Testis (tissue), 3 donors: ENCODE measurements around the gene ELMO1. TPM values are rescaled to one million over a fixed set of nuclear protein-coding genes. Genes with fewer than 3 reads are reported as not detected.

Source experiments
- DNase-seq: peaks from one replicate; pipeline ENCODE4 v3.0.0-alpha.2; 2019
- H3K27ac ChIP-seq, 2 donors: fragments of 200-600 bp; sonication (generic); one replicate each; pipeline ENCODE4 v1.5.1; 2019
- H3K27me3 ChIP-seq: fragments of 200-600 bp; sonication (generic); one replicate; pipeline ENCODE4 v1.5.1; 2019
- H3K36me3 ChIP-seq: fragments of 200-600 bp; sonication (generic); one replicate; pipeline ENCODE4 v1.5.1; 2017; ENCODE audit warnings: low read depth; ENCODE audit errors: missing control alignments
- H3K4me1 ChIP-seq: fragments of 200-600 bp; sonication (generic); one replicate; pipeline ENCODE4 v1.5.1; 2019
- H3K4me3 ChIP-seq, 2 donors: fragments of 200-600 bp; sonication (generic); one replicate each; pipeline ENCODE4 v1.5.1; 2017 to 2019
- H3K9me3 ChIP-seq: fragments of 200-600 bp; sonication (generic); one replicate; pipeline ENCODE4 v1.5.1; 2017
- POLR2A ChIP-seq: fragments of 450-650 bp; IDR thresholded peaks from one replicate; pipeline ENCODE4 v1.6.1; 2017; ENCODE audit warnings: antibody characterized with exemption, mild to moderate bottlenecking, moderate library complexity
- WGBS, 2 donors: methylation state at CpG; one replicate each; pipeline ENCODE4 v1.1.5; 2018; 5-methylcytosine and 5-hydroxymethylcytosine counted together
- intact Hi-C: fragments of 100-400 bp; cut with DNase I; formaldehyde crosslinking; loops from one replicate; pipeline ENCODE4 v1.15.1; 2023; ENCODE audit warnings: low total_unique reads
- polyA plus RNA-seq: library from polyadenylated mRNA; stranded (reverse); fragments of 350-450 nt; fragmentation: Illumina TruSeq; extraction: RNeasy Lipid Tissue Mini Kit (QIAGEN cat#74804); gene quantifications from one replicate; pipeline ENCODE4 v1.2.3, GENCODE V29; 2014; ENCODE audit warnings: low read depth, low replicate concordance; ENCODE audit not compliant: insufficient read depth
- total RNA-seq, 2 donors: library from RNA; depleted of rRNA; stranded (reverse); fragments of >200 nt; gene quantifications; one replicate each; pipeline ENCODE4 v1.2.3, GENCODE V29; 2016
- TF ChIP-seq, protein P1 (sequence below), 3 experiments: fragments of 450-650 bp in 2 of 3; fragments of 200-600 bp in 1 of 3; sonication (generic) in 1 of 3; IDR thresholded peaks; one replicate each; pipeline ENCODE4 v1.5.1; 2016 to 2019; ENCODE audit warnings: antibody characterized with exemption in 3 of 3, mild to moderate bottlenecking in 2 of 3, moderate library complexity in 1 of 3

ELMO1 gene
- total and polyA plus RNA-seq, 3 donors from 2014 or later, result 12.9 to 47.2 (median 36.5) TPM

DNA sequence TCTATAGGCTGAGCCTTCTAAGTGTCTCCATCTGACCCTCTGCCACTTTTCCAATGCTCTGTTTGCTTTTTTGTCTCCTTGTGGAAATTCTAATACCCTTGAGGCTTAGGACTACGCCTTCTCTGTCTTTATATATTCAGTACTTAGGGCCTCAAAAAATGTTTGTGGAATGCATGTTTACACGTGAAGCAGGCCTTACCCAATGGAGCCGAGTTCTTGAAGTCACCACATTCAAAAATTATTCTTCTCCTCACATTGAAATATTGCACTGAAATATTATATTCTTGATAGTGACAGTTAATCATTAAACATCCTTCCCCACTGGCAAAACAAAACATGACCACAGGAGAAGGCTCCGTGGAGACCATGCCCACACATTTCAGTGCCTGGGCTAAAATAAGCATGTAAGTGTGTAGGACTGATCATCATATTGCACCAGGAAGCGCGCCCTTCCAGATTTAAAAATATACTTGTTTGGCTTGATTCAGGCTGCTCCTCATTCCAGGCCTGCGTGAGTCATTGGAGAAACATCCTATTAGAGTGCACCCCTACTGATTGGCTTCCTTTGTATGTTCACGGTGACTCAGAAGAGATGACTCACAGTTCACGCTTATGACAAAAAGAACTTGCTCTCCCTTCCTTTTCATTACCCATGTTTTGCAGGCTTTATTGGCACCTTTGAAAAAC, 416.9 kb downstream of the ELMO1 start:
- TF ChIP-seq, protein P1, sequence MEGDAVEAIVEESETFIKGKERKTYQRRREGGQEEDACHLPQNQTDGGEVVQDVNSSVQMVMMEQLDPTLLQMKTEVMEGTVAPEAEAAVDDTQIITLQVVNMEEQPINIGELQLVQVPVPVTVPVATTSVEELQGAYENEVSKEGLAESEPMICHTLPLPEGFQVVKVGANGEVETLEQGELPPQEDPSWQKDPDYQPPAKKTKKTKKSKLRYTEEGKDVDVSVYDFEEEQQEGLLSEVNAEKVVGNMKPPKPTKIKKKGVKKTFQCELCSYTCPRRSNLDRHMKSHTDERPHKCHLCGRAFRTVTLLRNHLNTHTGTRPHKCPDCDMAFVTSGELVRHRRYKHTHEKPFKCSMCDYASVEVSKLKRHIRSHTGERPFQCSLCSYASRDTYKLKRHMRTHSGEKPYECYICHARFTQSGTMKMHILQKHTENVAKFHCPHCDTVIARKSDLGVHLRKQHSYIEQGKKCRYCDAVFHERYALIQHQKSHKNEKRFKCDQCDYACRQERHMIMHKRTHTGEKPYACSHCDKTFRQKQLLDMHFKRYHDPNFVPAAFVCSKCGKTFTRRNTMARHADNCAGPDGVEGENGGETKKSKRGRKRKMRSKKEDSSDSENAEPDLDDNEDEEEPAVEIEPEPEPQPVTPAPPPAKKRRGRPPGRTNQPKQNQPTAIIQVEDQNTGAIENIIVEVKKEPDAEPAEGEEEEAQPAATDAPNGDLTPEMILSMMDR (IDR thresholded peaks at IDR 0.05), result no peak
- no peak for TF ChIP-seq POLR2A
- H3K27ac ChIP-seq, result peak overlapping the region in 1 of 2 donors; percentile 19
- no peaks in the 10 kb centered on the region for H3K9me3 ChIP-seq
- no peaks in the 10 kb centered on the region for H3K36me3 ChIP-seq
- peaks cover 4% of the 10 kb centered on the region for H3K4me1 ChIP-seq
- WGBS, 2 donors, result 49 to 58% methylated on average over 9 of the region's 9 CpGs
- DNase-seq, result peak; percentile 36
- intact Hi-C loops, result no loop called here
- H3K4me3 ChIP-seq, result no peak overlapping the region
- no peaks in the 10 kb centered on the region for H3K27me3 ChIP-seq

DNA sequence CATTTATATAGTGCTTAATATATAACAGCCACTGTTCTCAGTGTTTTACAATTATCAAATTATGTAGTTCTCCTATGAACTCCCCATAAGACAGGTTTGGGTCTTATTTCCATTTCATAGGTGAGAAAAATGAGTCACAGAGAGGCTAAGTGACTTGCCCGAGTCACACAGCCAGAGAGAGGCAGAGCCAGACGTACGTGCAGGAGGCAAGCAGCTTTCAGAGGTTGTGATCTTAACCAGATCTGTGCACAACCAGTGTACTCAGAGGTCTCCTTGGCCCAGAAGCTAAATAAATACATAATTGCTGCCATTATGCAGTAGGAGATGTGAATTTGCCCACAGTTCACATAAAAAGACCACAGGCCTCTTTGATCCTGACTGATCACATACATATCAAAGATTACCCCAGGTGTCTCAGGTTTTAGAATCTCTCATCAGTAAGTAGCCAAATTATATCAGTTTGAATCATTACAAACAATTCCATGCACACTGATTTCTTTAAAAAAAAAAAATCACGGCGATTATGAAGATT, 419.7 kb downstream of the ELMO1 start:
- TF ChIP-seq, protein P1 (IDR thresholded peaks at IDR 0.05), result no peak
- TF ChIP-seq POLR2A, result no peak
- 92 to 94% methylated on average over 5 of the region's 5 CpGs for WGBS, 2 donors
- no peaks in the 10 kb centered on the region for H3K36me3 ChIP-seq
- H3K9me3 ChIP-seq, result no peaks in the 10 kb centered on the region
- no peak for DNase-seq
- H3K4me1 ChIP-seq, result peaks cover 4% of the 10 kb centered on the region
- H3K27ac ChIP-seq, result no peak overlapping the region
- no peaks in the 10 kb centered on the region for H3K27me3 ChIP-seq
- H3K4me3 ChIP-seq, result no peak overlapping the region
- intact Hi-C loops, result no loop called here

DNA sequence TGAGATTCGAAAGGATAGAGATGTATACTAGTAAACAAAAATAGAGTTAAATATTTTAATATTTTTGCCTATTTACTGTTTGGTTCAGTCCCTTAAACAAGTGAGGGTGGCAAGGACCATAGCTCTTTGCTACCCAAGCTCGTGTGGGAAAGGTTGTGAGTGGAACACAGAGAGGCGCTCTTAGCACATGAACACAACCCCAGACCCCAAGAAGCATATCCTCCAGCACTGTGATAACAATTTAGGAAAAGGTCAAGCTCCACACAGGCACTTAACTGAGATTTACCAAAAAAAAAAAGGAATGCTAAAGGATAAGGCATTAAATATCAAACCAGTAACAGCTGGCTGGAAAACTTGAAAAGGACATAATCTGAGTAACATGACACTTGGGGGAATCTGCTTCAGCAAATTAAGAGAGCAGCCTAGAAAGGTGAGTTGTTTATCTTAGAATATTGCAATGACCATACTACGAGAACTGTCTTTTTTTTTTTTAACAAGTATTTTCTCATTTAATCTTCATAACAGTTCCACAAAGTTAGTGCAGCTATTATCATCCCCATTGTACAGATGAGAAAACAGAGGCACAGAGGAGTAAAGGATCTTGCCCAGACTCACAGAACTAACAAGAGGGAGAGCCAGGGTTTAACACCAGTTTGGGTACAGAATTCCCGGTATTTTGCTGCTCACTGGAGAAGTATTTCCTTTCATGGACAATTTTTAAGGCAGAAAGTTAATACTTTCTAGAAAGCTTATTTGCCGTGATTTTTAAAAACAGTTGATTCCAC, 420.9 kb downstream of the ELMO1 start:
- 86 to 88% methylated on average over 6 of the region's 6 CpGs for WGBS, 2 donors
- Histone ChIP-seq H3K9me3 (no peaks in the 10 kb centered on the region), H3K36me3 (no peaks in the 10 kb centered on the region), H3K4me3 (no peak overlapping the region), H3K4me1 (peaks cover 4% of the 10 kb centered on the region), H3K27me3 (no peaks in the 10 kb centered on the region), H3K27ac (no peak overlapping the region)
- intact Hi-C loops, result no loop called here
- no peak for DNase-seq
- TF ChIP-seq POLR2A, result no peak
- TF ChIP-seq, protein P1 (IDR thresholded peaks at IDR 0.05), result no peak

DNA sequence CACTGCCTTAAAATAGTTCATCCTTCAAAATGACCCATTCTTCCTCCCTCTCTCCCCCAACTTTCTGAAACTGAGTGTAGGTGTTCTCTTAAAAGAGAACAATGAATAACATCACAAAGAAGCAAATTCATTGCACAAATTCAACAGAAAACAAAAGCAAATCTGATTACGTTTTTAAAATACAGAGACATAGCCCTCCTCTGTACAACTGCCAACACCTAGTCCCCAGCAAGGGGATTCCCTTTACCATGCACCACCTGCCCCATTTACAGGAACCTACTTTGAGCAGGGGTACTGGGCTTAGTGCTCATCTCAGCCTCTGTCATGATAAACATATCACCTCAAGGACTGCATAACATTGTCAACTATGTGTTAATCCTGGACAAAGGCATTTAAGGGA, 421.6 kb downstream of the ELMO1 start:
- 62 to 85% methylated on average over 1 of the region's 1 CpG for WGBS, 2 donors
- TF ChIP-seq, protein P1 (IDR thresholded peaks at IDR 0.05), result no peak
- TF ChIP-seq POLR2A, result no peak
- Histone ChIP-seq H3K4me3 (no peak overlapping the region), H3K27me3 (no peaks in the 10 kb centered on the region), H3K27ac (no peak overlapping the region), H3K4me1 (no peaks in the 10 kb centered on the region), H3K36me3 (no peaks in the 10 kb centered on the region), H3K9me3 (no peaks in the 10 kb centered on the region)
- intact Hi-C loops, result no loop called here
- no peak for DNase-seq
